HEK293 (cell line): ENCODE results near the gene DYNLL2.

Experiments
- CTCF ChIP-seq: fragments of 450-650 bp; formaldehyde crosslinking; IDR thresholded peaks from 2 replicates; pipeline ENCODE4 v1.5.1; 2016; ENCODE audit warnings: missing biosample characterization, missing genetic modification characterization
- REST ChIP-seq: fragments of 450-650 bp; formaldehyde crosslinking; IDR thresholded peaks from 2 replicates; pipeline ENCODE4 v1.5.1; 2016; ENCODE audit warnings: missing biosample characterization, missing genetic modification characterization
- ZBTB44 ChIP-seq: fragments of 450-650 bp; IDR thresholded peaks from 2 replicates; pipeline ENCODE4 v1.5.1; 2018; ENCODE audit warnings: missing biosample characterization, mild to moderate bottlenecking, missing genetic modification characterization
- ZBTB8A ChIP-seq: fragments of 450-650 bp; formaldehyde crosslinking; IDR thresholded peaks from 2 replicates; pipeline ENCODE4 v1.5.1; 2016; ENCODE audit warnings: missing biosample characterization, missing genetic modification characterization
- ZNF248 ChIP-seq: fragments of 450-650 bp; formaldehyde crosslinking; IDR thresholded peaks from 2 replicates; pipeline ENCODE4 v1.5.1; 2017; ENCODE audit warnings: missing biosample characterization, missing genetic modification characterization
- ZNF747 ChIP-seq: fragments of 450-650 bp; formaldehyde crosslinking; IDR thresholded peaks from 2 replicates; pipeline ENCODE4 v1.5.1; 2016; ENCODE audit warnings: missing biosample characterization, missing genetic modification characterization

- TF ChIP-seq ZBTB44 (tag by site-specific recombination) (no peak), CTCF (tag by site-specific recombination) (no peak), ZNF248 (tag by site-specific recombination) (no peak), ZNF747 (no peak), ZBTB8A (tag by site-specific recombination) (no peak), REST (tag by site-specific recombination) (no peak)
These were observed 39.7 kb upstream of the DYNLL2 start for GRCh38 chr17:58043221-58044181.
